Activated T-cell treated with anti-CD3 and anti-CD28 coated beads, Interleukin-2, amount 50 U/mL, for 4 hours (primary cell): ENCODE measurements around the gene GOLGA5. TPM values are rescaled to one million over a fixed set of nuclear protein-coding genes. Genes with fewer than 3 reads are reported as not detected.
"Not testable (repeated sequence)": the region's sequence is repeated elsewhere in the genome, so short reads cannot be mapped to it uniquely, and the experiment has no call there.

Experiments used
- ATAC-seq, 2 donors: fragments of 200-7000 bp; cut with Tn5 transposase; one replicate each; pipeline ENCODE4 v1.10.0; 2021
- DNase-seq: peaks from one replicate; pipeline ENCODE4 v3.0.0-alpha.2; 2020
- H3K27me3 Mint-ChIP-seq: one replicate; pipeline ENCODE4 v1.8.0; 2021; ENCODE audit warnings: low read depth, mixed read lengths
- H3K36me3 Mint-ChIP-seq: one replicate; pipeline ENCODE4 v1.8.0; 2022; ENCODE audit warnings: mixed read lengths; ENCODE audit not compliant: insufficient read depth
- H3K4me1 Mint-ChIP-seq: one replicate; pipeline ENCODE4 v1.8.0; 2021; ENCODE audit warnings: low read depth, mixed read lengths
- H3K4me3 Mint-ChIP-seq: one replicate; pipeline ENCODE4 v1.8.0; 2021; ENCODE audit warnings: mild to moderate bottlenecking, moderate library complexity, mixed read lengths
- H3K9me3 Mint-ChIP-seq: one replicate; pipeline ENCODE4 v1.8.0; 2021; ENCODE audit warnings: mixed read lengths
- total RNA-seq, 3 donors: library from RNA; stranded (reverse); gene quantifications; one replicate each; pipeline ENCODE4 v1.2.1, GENCODE V29; 2021

GOLGA5 gene, protein sequence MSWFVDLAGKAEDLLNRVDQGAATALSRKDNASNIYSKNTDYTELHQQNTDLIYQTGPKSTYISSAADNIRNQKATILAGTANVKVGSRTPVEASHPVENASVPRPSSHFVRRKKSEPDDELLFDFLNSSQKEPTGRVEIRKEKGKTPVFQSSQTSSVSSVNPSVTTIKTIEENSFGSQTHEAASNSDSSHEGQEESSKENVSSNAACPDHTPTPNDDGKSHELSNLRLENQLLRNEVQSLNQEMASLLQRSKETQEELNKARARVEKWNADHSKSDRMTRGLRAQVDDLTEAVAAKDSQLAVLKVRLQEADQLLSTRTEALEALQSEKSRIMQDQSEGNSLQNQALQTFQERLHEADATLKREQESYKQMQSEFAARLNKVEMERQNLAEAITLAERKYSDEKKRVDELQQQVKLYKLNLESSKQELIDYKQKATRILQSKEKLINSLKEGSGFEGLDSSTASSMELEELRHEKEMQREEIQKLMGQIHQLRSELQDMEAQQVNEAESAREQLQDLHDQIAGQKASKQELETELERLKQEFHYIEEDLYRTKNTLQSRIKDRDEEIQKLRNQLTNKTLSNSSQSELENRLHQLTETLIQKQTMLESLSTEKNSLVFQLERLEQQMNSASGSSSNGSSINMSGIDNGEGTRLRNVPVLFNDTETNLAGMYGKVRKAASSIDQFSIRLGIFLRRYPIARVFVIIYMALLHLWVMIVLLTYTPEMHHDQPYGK
- total RNA-seq = 10 to 100 TPM; 12.8 to 16.5 (median 16.4) TPM

DNA sequence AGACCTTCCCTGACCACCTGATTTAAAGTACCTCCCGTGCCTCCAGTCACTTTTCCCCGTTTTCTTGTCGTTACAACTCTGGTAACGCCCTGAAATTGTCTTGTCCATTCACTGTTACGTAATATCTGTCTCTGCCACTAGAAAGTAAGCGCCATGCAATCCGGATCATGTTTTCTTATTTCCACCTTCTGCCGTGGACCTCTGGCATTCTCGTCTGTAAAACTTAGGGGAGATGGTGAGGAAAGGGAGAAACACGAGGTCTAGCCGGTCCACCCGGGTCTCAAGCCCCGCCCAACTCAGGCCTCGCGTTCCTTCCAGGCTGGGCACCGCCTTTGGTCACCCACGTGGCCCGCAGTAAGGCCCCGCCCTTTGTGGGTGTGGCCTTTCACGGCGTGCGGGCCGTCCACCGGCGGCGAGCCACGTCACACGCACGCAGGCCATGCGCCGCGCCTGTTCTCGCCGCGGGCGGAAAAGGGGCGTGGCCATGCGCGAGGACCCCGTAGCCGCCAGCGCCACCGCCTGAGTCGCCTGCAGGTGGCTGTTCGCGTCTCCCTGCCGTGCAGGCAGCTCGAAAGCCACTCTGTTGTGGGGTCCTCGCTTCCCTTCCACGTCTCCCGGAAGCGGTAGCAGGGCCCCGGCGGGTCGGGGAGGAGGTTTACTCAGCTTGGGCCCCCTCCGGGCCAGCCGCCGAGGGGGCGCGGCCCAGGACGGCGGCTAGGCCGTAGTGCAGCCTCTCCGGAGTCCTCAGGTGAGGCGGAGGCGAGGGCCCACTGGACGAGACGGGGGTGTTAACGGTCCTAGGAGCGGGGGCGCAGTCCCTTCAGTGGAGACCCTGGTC lies at the start of gene GOLGA5:
GOLGA5 (plus strand) TSS at position 597 of the 838 bp plus-strand sequence. CDS start 3,133 bp downstream, outside the sequence.
- ATAC-seq = peak; percentile 94 to 95
- H3K27me3 Mint-ChIP-seq = no peaks in the 10 kb centered on the region
- DNase-seq = peak; percentile 97
- H3K36me3 Mint-ChIP-seq = peaks cover 25% of the 10 kb centered on the region
- peaks cover 21% of the 10 kb centered on the region for H3K9me3 Mint-ChIP-seq
- H3K4me1 Mint-ChIP-seq = peaks cover 35% of the 10 kb centered on the region
- peak within 1 kb of the TSS; percentile 97 for H3K4me3 Mint-ChIP-seq

DNA sequence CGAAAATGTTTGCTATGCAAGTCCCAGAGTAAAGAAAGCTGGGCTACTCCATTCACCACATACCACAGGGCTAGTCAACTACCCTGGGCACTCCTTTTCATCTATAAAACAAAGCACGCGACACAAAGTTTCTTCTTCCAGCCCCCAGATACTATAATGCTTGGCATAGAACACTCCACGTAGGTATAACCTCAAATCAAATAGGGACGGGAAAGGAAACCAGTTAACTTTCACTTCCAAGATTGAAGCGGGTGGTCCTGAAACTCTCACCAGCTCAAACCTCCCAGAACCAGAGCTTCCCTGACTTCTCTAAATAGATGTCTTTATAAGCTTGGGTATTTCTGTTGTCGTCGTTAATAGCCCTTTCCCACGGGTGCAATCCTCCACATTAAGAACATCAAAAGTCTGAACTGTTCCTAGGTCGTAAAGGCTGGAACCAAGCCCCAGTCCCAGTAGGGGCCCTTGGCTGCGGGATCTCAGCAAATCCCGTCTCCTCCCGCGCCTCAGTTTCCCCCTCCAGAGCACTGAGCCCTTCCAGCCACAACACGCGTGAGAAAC lies 46.3 kb upstream of the GOLGA5 start:
- peak in 1 of 2 donors; percentile 8 for ATAC-seq
- Mint-ChIP-seq H3K27me3 (peaks cover 25% of the 10 kb centered on the region), H3K9me3 (no peaks in the 10 kb centered on the region), H3K4me1 (peaks cover 32% of the 10 kb centered on the region), H3K4me3 (peak overlapping the region; percentile 82), H3K36me3 (no peaks in the 10 kb centered on the region)
- DNase-seq = no peak

DNA sequence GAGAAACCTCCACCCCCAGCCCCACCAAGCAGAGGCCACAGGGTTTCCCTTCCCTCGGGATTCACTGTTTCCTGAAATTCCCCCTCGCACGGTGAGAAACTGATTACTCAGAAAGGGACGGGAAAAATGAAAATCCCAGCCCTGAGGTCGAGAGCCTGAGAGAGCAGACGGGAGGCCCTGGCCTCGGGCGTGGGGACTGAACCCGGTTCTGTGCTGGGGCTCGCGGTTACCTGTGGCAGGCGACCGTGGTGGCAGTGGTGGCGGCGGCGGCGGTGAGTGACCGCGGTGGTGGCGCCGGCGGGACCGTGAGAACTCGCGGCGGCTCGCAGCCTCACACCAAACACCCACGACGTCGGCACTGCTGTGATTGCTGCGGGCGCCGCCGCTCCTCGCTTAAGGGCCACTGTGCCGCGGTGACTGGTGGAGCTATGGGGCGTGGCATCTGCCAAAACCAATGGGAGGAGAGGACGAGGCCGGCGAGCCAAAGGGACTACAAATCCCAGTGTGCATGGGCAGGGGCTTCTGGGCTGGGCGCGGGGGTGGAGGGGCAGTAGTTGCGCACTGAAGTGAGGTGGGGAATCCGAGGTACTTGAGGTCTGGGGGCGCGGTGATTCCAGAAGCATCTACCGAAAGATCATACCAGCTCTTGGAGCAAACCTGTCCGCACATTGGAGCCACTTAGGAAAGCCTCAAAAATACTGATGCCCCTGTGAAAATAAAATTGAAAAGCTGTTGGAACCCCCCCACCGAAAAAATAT lies 45.7 kb upstream of the GOLGA5 start, which contains the start of gene LGMN:
LGMN (minus strand) TSS at position 369 of the 758 bp plus-strand sequence. CDS start 15,841 bp downstream, outside the sequence.
- peaks cover 25% of the 10 kb centered on the region for H3K27me3 Mint-ChIP-seq
- peaks cover 32% of the 10 kb centered on the region for H3K4me1 Mint-ChIP-seq
- ATAC-seq = peak; percentile 92 to 96
- no peaks in the 10 kb centered on the region for H3K36me3 Mint-ChIP-seq
- H3K4me3 Mint-ChIP-seq = peak within 1 kb of the TSS; percentile 82
- no peaks in the 10 kb centered on the region for H3K9me3 Mint-ChIP-seq
- peak; percentile 80 for DNase-seq

DNA sequence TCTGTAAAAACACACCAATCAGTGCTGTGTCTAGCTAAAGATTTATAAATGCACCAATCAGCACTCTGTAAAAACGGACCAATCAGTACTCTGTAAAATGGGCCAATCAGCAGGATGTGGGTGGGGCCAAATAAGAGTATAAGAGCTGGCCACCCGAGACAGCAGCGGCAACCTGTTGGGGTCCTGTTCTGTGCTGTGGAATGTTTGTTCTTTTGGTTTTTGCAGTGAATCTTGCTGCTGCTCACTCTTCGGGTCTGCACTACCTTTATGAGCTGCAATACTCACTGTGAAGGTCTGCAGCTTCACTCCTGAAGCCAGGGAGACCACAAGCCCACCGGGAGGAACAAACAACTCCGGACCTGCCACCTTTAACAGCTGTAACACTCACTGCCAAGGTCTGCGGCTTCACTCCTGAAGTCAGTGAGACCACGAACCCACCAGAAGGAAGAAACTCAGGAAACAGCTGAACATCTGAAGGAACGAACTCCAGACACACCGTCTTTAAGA lies 43.8 kb upstream of the GOLGA5 start:
- peak overlapping the region; percentile 72 for H3K4me3 Mint-ChIP-seq
- DNase-seq (peak; percentile 32), ATAC-seq (peak; percentile 23 to 36)
- not testable (repeated sequence) for H3K36me3 Mint-ChIP-seq, H3K9me3 Mint-ChIP-seq
- H3K4me1 Mint-ChIP-seq = peaks cover 32% of the 10 kb centered on the region
- H3K27me3 Mint-ChIP-seq = peaks cover 25% of the 10 kb centered on the region

DNA sequence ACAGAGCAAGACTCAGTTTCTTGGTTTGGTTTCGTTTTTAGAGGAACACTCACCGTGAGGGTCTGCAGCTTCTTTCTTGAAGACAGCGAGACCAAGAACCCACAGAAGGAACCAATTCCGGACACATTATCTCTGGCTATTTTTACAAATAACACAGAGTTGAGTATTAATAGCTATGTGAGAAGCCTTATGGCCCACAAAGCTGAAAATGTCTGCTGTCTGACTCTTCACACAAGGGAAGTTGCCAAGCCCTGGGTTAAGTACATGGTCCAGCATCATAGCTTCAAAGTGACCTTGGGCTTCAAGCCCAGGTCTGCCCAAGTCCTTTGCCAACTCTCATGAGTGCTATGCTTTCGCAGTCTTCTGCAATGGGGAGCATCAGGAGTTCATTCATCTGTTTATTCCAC lies 43.1 kb upstream of the GOLGA5 start:
- H3K4me1 Mint-ChIP-seq = peaks cover 32% of the 10 kb centered on the region
- ATAC-seq = no peak
- H3K36me3 Mint-ChIP-seq = no peaks in the 10 kb centered on the region
- H3K27me3 Mint-ChIP-seq = peaks cover 24% of the 10 kb centered on the region
- peak overlapping the region; percentile 72 for H3K4me3 Mint-ChIP-seq
- H3K9me3 Mint-ChIP-seq = no peaks in the 10 kb centered on the region
- DNase-seq = no peak

DNA sequence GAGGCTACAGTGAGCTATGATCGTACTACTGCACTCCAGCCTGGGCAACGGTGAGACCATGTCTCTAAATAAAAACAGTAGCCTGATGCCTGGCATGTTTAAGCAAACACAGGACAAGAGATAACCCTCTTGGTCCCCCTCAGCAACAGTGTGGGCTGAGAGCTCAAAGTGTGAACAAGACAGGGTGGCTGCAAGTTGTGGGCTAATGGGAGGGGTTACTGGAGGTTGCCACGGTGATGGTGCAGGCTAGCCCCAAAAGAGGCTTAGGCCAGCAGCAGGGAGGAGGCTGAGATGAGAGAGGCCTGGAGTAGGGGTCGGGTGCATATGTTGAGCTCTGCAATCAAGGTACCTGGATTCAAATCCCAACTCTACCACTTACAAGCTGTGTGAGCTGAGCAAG lies 42.3 kb upstream of the GOLGA5 start:
- DNase-seq (no peak), ATAC-seq (no peak)
- H3K27me3 Mint-ChIP-seq = peaks cover 24% of the 10 kb centered on the region
- no peaks in the 10 kb centered on the region for H3K36me3 Mint-ChIP-seq
- H3K4me1 Mint-ChIP-seq = peaks cover 32% of the 10 kb centered on the region
- no peaks in the 10 kb centered on the region for H3K9me3 Mint-ChIP-seq
- no peak overlapping the region for H3K4me3 Mint-ChIP-seq

DNA sequence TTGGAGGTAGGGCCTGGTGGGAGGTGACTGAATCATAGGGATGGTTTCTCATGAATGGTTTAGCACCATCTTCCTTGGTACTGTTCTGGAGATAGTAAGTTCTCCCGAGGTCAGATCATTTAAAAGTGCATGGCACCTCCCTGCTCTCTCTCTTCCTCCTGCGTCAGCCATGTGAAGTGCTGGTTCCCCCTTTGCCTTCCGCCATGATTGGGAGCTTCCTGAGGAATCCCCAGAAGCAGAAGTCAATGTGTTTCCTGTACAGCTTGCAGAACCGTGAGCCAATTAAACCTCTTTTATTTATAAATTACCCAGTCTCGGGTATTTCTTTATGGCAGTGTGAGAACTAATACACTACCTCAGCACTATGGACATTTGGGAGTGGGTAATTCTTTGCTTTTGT lies 40.9 kb upstream of the GOLGA5 start:
- H3K36me3 Mint-ChIP-seq = no peaks in the 10 kb centered on the region
- peaks cover 12% of the 10 kb centered on the region for H3K27me3 Mint-ChIP-seq
- ATAC-seq (no peak), DNase-seq (no peak)
- no peaks in the 10 kb centered on the region for H3K9me3 Mint-ChIP-seq
- no peak overlapping the region for H3K4me3 Mint-ChIP-seq
- H3K4me1 Mint-ChIP-seq = peaks cover 18% of the 10 kb centered on the region

DNA sequence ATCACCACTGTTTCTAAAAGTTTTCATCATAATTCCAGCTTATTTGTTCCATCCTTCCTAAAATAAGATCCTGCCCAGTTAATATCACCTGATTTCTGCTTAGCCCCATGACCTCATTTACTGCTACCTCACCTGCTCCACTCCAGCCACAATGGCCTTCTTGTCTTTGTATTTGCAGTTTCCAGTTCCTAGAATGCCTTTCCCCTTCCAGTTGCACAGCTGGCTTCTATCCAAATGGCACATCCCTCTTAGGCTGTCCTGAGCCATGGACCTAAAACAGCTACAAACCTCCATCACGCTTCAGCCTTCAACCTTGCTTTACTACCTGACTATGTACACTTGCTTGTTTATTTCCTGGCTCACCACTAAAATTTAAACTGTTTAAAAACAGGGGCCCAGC lies 39.1 kb upstream of the GOLGA5 start:
- peaks cover 13% of the 10 kb centered on the region for H3K4me1 Mint-ChIP-seq
- DNase-seq = no peak
- ATAC-seq = no peak
- H3K27me3 Mint-ChIP-seq = peaks cover 4% of the 10 kb centered on the region
- H3K36me3 Mint-ChIP-seq = no peaks in the 10 kb centered on the region
- no peak overlapping the region for H3K4me3 Mint-ChIP-seq
- H3K9me3 Mint-ChIP-seq = no peaks in the 10 kb centered on the region

DNA sequence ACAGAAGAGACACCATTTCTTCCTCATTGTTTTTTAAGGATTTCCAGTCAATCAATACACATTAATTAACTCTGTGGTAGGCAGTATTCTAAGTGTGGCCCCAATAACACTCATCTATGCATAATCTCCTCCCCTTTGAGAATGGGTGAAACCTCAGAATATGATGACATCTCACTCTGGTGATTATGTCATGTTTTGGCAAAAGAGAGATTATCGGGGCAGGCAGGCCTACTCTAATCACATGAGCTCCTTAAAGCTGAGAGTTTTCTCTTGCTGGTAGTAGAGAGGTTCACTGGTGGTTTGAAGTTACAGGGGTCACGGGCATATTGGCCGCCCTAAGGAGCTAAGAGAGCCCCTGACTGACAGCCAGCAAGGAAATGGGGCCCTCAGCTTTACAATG lies 38.6 kb upstream of the GOLGA5 start:
- no peaks in the 10 kb centered on the region for H3K36me3 Mint-ChIP-seq
- peaks cover 11% of the 10 kb centered on the region for H3K4me1 Mint-ChIP-seq
- ATAC-seq (no peak), DNase-seq (no peak)
- H3K27me3 Mint-ChIP-seq = peaks cover 4% of the 10 kb centered on the region
- H3K9me3 Mint-ChIP-seq = no peaks in the 10 kb centered on the region
- no peak overlapping the region for H3K4me3 Mint-ChIP-seq

DNA sequence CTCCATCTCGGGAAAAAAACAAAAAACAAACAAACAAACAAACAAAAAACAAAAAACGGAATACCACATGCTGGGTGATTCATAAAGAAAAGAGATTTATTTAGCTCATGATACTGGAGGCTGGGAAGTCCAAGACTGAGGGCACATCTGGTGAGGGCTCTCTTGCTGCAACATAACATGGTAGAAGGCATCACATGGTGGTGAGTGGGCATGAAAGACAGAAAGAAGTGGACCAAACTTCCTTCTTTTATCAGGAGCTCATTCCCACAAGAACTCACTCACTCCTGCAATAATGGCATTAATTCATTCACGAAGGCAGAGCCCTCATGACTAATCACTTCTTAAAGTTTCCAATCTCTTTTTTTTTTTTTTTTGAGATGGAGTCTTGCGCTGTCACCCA lies 37.7 kb upstream of the GOLGA5 start:
- H3K4me3 Mint-ChIP-seq = no peak overlapping the region
- H3K4me1 Mint-ChIP-seq = peaks cover 13% of the 10 kb centered on the region
- H3K9me3 Mint-ChIP-seq = no peaks in the 10 kb centered on the region
- no peaks in the 10 kb centered on the region for H3K36me3 Mint-ChIP-seq
- ATAC-seq (no peak), DNase-seq (no peak)
- H3K27me3 Mint-ChIP-seq = no peaks in the 10 kb centered on the region

DNA sequence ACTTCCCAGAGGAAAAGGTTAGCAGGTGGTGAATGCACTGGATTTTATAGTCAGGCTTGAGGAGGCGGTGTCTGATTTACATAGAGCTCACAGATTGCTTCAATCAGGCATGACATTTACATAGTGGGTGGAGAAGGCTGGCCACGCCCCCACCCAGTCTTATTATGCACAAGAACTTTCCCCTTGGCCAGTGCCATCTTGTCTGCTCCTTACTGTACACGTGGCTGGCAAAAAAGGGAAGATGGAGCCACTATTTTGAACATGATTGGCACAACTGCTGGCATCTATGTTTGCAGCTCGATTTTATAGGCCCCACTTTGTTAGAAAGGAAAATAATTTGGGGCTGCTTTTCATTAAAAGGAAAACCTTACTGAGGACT lies 34.8 kb upstream of the GOLGA5 start:
- H3K27me3 Mint-ChIP-seq = peaks cover 3% of the 10 kb centered on the region

DNA sequence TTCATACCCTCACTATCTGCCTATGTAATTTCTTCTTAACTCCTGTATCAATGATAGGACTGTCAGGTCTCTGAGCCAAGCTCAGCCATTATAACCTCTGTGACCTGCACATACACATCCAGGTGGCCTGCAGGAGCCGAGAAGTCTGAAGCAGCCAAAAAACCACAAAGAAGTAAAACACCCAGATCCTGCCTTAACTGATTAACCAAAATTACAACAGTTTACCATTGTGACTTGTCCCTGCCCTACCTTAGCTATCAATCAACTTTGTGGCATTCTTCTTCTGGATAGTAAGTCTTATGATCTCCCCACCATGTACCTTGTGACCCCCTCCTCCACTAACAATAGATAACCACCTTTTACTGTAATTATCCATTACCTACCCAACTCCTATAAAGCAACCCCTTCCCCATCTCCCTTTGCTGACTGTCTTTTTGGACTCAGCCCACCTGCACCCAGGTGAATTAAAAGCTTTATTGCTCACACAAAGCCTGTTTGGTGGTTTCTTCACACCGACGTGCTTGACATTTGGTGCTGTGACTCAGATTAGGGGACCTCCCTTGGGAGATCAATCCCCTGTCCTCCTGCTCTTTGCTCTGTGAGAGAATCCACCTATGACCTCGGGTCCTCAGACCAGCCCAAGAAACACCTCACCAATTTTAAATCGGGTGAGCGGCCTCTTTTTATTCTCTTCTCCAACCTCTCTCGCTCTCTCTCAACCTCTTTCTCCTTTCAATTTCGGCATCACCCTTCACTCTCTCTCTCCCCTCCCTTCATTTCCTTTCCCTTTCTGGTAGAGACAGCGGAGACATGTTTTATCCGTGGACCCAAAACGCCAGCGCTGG lies 34.2 kb upstream of the GOLGA5 start:
- Mint-ChIP-seq H3K9me3 (no peaks in the 10 kb centered on the region), H3K4me1 (peaks cover 13% of the 10 kb centered on the region), H3K4me3 (no peak overlapping the region), H3K27me3 (peaks cover 3% of the 10 kb centered on the region), H3K36me3 (no peaks in the 10 kb centered on the region)
- ATAC-seq (peak; percentile 51 to 54), DNase-seq (no peak)

More for the DNA sequence above, 34.8 kb upstream of the GOLGA5 start:
- H3K4me1 Mint-ChIP-seq = peaks cover 13% of the 10 kb centered on the region
- no peak overlapping the region for H3K4me3 Mint-ChIP-seq
- peak in 1 of 2 donors; percentile 46 for ATAC-seq
- DNase-seq = no peak
- no peaks in the 10 kb centered on the region for H3K9me3 Mint-ChIP-seq
- no peaks in the 10 kb centered on the region for H3K36me3 Mint-ChIP-seq

DNA sequence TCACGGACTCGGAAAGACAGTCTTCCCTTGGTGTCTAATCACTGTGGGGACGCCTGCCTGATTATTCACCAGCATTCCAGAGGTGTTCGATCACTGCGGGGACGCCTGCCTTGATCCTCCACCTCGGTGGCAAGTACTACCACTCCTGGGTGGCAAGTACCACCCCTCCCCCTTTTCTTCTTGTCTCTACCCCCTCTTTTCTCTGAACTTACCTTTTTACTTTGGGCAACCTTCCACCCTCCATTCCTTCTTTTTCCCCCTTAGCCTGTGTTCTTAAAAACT lies 33.6 kb upstream of the GOLGA5 start:
- H3K4me3 Mint-ChIP-seq = no peak overlapping the region
- peaks cover 3% of the 10 kb centered on the region for H3K27me3 Mint-ChIP-seq
- peaks cover 13% of the 10 kb centered on the region for H3K4me1 Mint-ChIP-seq
- no peaks in the 10 kb centered on the region for H3K9me3 Mint-ChIP-seq
- no peak for DNase-seq
- no peak for ATAC-seq
- no peaks in the 10 kb centered on the region for H3K36me3 Mint-ChIP-seq
